Measurements from ENCODE around the gene GSTP1. TPM values are rescaled to one million over a fixed set of nuclear protein-coding genes. Genes with fewer than 3 reads are reported as not detected.

Gene GSTP1
- total and polyA plus RNA-seq, 2 donors (not counting 1 experiment from before 2014, with no cell fraction given), result 360 to 642 TPM

DNA sequence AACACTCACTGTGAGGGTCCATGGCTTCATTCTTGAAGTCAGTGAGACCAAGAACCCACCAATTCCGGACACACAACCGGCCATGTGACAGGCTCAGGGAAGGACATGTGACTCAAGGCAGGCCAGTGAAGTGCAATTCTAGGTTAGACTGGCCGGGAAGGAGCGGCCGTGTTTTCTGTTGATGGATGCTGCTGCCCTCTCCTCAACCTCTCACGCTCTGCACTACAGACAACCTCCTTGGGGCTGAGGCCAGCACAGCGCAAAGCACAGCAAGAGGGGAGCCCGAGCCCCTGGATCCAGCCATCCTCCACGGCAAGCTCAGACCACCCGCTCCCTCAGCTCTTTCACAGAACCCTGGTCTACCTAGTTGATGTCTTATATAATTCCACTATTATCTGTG, 43.4 kb downstream of the GSTP1 start:
- Histone ChIP-seq H4K20me1 (ENCODE audit: control insufficient read depth, extremely low read depth, insufficient read depth, low read length) (no peaks in the 10 kb centered on the region), H3K79me2 (ENCODE audit: control insufficient read depth, insufficient read depth, low read length) (no peaks in the 10 kb centered on the region), H3K9ac (ENCODE audit: insufficient read depth, low read length) (no peak overlapping the region), H3K36me3 (ENCODE audit: control insufficient read depth, insufficient read depth, low read length) (no peaks in the 10 kb centered on the region), H2AFZ (ENCODE audit: low read length) (no peak overlapping the region), H3K4me1 (ENCODE audit: control insufficient read depth, extremely low read depth, insufficient read depth, low read length) (peaks cover 3% of the 10 kb centered on the region), H3K27ac (ENCODE audit: insufficient read depth, low read length) (no peak overlapping the region), H3K9me3 (ENCODE audit: control insufficient read depth, insufficient read depth, low read depth, low read length) (no peaks in the 10 kb centered on the region), H3K4me3 (replicated peaks in 1 of 4; ENCODE audit: control extremely low read depth in 1 of 4, insufficient read depth in 1 of 4, low read depth in 3 of 4, low read length in 4 of 4) (no peak overlapping the region), H3K4me2 (ENCODE audit: extremely low read depth, insufficient read depth, low read length) (no peak overlapping the region), H3K27me3 (ENCODE audit: control insufficient read depth, insufficient read depth, low read length) (no peaks in the 10 kb centered on the region)
- DNase-seq (ENCODE audit: low read depth in 2 of 2), result no peak
- TF ChIP-seq EZH2 (IDR thresholded peaks at IDR 0.05; ENCODE audit: low read length, missing control alignments), result no peak
- TF ChIP-seq, protein P1, sequence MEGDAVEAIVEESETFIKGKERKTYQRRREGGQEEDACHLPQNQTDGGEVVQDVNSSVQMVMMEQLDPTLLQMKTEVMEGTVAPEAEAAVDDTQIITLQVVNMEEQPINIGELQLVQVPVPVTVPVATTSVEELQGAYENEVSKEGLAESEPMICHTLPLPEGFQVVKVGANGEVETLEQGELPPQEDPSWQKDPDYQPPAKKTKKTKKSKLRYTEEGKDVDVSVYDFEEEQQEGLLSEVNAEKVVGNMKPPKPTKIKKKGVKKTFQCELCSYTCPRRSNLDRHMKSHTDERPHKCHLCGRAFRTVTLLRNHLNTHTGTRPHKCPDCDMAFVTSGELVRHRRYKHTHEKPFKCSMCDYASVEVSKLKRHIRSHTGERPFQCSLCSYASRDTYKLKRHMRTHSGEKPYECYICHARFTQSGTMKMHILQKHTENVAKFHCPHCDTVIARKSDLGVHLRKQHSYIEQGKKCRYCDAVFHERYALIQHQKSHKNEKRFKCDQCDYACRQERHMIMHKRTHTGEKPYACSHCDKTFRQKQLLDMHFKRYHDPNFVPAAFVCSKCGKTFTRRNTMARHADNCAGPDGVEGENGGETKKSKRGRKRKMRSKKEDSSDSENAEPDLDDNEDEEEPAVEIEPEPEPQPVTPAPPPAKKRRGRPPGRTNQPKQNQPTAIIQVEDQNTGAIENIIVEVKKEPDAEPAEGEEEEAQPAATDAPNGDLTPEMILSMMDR (conservative IDR thresholded peaks at IDR 0.05 in 1 of 2, IDR thresholded peaks at IDR 0.05 in 1 of 2; ENCODE audit: low read depth in 1 of 2, low read length in 2 of 2), result no peak

DNA sequence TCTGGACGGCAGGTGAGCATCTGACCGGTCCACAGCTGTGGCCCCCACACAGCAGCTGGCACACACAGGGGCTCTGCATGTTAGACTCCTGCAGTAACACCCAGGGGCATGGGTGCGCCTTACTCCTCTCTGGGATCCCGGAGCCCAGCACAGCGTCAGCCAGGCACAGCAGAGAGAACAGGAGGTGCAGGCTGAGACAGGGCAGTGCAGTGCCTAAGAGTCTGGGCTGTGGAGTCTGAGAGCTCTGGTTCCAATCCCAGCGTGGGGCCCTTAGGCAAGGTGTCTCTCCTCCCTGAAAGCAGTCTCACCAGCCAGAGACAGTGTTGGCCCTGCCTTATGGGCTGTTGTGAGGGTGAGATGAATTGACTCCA, 43.8 kb downstream of the GSTP1 start:
- Histone ChIP-seq H3K9me3 (ENCODE audit: control insufficient read depth, insufficient read depth, low read depth, low read length) (no peaks in the 10 kb centered on the region), H3K4me1 (ENCODE audit: control insufficient read depth, extremely low read depth, insufficient read depth, low read length) (peaks cover 3% of the 10 kb centered on the region), H3K9ac (ENCODE audit: insufficient read depth, low read length) (no peak overlapping the region), H3K27me3 (ENCODE audit: control insufficient read depth, insufficient read depth, low read length) (no peaks in the 10 kb centered on the region), H3K79me2 (ENCODE audit: control insufficient read depth, insufficient read depth, low read length) (no peaks in the 10 kb centered on the region), H3K4me2 (ENCODE audit: extremely low read depth, insufficient read depth, low read length) (no peak overlapping the region), H3K27ac (ENCODE audit: insufficient read depth, low read length) (no peak overlapping the region), H2AFZ (ENCODE audit: low read length) (no peak overlapping the region), H3K36me3 (ENCODE audit: control insufficient read depth, insufficient read depth, low read length) (no peaks in the 10 kb centered on the region), H4K20me1 (ENCODE audit: control insufficient read depth, extremely low read depth, insufficient read depth, low read length) (no peaks in the 10 kb centered on the region), H3K4me3 (replicated peaks in 1 of 4; ENCODE audit: control extremely low read depth in 1 of 4, insufficient read depth in 1 of 4, low read depth in 3 of 4, low read length in 4 of 4) (no peak overlapping the region)
- TF ChIP-seq EZH2 (IDR thresholded peaks at IDR 0.05; ENCODE audit: low read length, missing control alignments), result no peak
- TF ChIP-seq, protein P1 (conservative IDR thresholded peaks at IDR 0.05 in 1 of 2, IDR thresholded peaks at IDR 0.05 in 1 of 2; ENCODE audit: low read depth in 1 of 2, low read length in 2 of 2), result no peak
- DNase-seq (ENCODE audit: low read depth in 2 of 2), result no peak

DNA sequence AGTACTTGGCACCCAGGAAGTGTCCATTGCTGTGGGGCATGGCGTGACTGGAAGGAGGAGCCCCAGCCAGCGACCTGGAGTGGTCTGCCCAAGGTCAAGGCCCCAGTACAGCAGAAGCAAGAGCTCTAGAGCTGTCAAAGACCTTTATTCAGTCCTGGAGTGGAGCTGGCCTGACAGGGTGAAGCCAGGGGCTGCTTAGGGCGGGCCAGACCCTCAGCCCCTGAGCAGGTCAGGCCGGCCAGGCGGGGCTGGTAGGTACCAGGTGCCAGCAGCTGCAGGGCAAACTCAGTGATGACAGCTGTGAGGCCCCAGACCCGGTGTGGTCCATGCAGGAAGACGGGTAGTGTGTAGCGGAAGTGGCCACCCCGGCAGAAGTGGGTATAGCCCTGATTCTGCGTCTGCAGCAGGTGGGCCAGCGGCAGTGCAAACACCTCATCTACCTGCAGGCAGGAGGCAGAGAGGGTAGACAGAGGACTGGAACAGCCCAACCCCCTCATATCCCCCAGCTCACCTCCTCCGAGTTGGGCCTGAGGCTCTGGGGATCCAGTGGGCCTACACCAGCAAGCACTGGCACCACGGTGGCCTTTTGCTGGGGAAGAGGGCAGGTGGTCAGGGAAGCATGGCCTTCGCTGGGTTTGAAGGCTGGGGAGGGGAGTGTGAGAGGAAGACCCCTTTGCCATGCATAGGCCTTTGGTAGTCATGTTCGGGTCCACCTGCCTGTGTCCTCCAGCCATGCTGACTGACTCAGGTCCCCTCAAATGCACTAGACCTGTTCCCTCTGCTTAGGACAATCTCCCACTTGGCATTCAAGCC, 44.4 kb downstream of the GSTP1 start:
- TF ChIP-seq, protein P1 (conservative IDR thresholded peaks at IDR 0.05 in 1 of 2, IDR thresholded peaks at IDR 0.05 in 1 of 2; ENCODE audit: low read depth in 1 of 2, low read length in 2 of 2), result no peak
- TF ChIP-seq EZH2 (IDR thresholded peaks at IDR 0.05; ENCODE audit: low read length, missing control alignments), result no peak
- Histone ChIP-seq H3K79me2 (ENCODE audit: control insufficient read depth, insufficient read depth, low read length) (no peaks in the 10 kb centered on the region), H3K4me1 (ENCODE audit: control insufficient read depth, extremely low read depth, insufficient read depth, low read length) (peaks cover 3% of the 10 kb centered on the region), H4K20me1 (ENCODE audit: control insufficient read depth, extremely low read depth, insufficient read depth, low read length) (no peaks in the 10 kb centered on the region), H3K4me2 (ENCODE audit: extremely low read depth, insufficient read depth, low read length) (no peak overlapping the region), H3K27me3 (ENCODE audit: control insufficient read depth, insufficient read depth, low read length) (no peaks in the 10 kb centered on the region), H3K4me3 (replicated peaks in 1 of 4; ENCODE audit: control extremely low read depth in 1 of 4, insufficient read depth in 1 of 4, low read depth in 3 of 4, low read length in 4 of 4) (no peak overlapping the region), H2AFZ (ENCODE audit: low read length) (no peak overlapping the region), H3K36me3 (ENCODE audit: control insufficient read depth, insufficient read depth, low read length) (no peaks in the 10 kb centered on the region), H3K27ac (ENCODE audit: insufficient read depth, low read length) (no peak overlapping the region), H3K9ac (ENCODE audit: insufficient read depth, low read length) (no peak overlapping the region), H3K9me3 (ENCODE audit: control insufficient read depth, insufficient read depth, low read depth, low read length) (no peaks in the 10 kb centered on the region)
- no peak for DNase-seq (ENCODE audit: low read depth in 2 of 2)
